BE2C (cell line): ENCODE results near the gene CPVL.

ENCODE experiments used
- DNase-seq: peaks from one replicate; pipeline ENCODE4 v3.0.0-alpha.2; 2020
- H3K27me3 ChIP-seq: fragments of 250-450 bp; sonication (Bioruptor Pico); 2 replicates; pipeline ENCODE4 v1.5.1; 2020; ENCODE audit warnings: mild to moderate bottlenecking
- H3K36me3 ChIP-seq: fragments of 250-450 bp; sonication (Bioruptor Pico); 2 replicates; pipeline ENCODE4 v1.5.1; 2020; ENCODE audit warnings: mild to moderate bottlenecking
- H3K4me1 ChIP-seq: fragments of 250-450 bp; sonication (Bioruptor Pico); 2 replicates; pipeline ENCODE4 v1.5.1; 2020
- H3K4me3 ChIP-seq: 2 replicates; pipeline ENCODE4 v1.5.1; 2011; ENCODE audit warnings: low read depth, low read length
- H3K9me3 ChIP-seq: fragments of 250-450 bp; sonication (Bioruptor Pico); 2 replicates; pipeline ENCODE4 v1.5.1; 2020
- CTCF ChIP-seq: IDR thresholded peaks from 2 replicates; pipeline ENCODE4 v1.5.1; 2012; ENCODE audit warnings: mild to moderate bottlenecking, low read depth, low read length

Gene CPVL

GRCh38 chr7:29039821-29040578 lies 106.3 kb downstream of the CPVL start:
- no peak for TF ChIP-seq CTCF
- Histone ChIP-seq H3K9me3 (no peaks in the 10 kb centered on the region), H3K27me3 (no peaks in the 10 kb centered on the region), H3K36me3 (no peaks in the 10 kb centered on the region), H3K4me1 (no peaks in the 10 kb centered on the region), H3K4me3 (no peak overlapping the region)
- DNase-seq = no peak

- Histone ChIP-seq H3K4me3 (no peak overlapping the region), H3K27me3 (no peaks in the 10 kb centered on the region), H3K4me1 (no peaks in the 10 kb centered on the region), H3K9me3 (no peaks in the 10 kb centered on the region), H3K36me3 (no peaks in the 10 kb centered on the region)
- DNase-seq = no peak
- TF ChIP-seq CTCF = no peak
These were observed 107.9 kb downstream of the CPVL start for GRCh38 chr7:29038463-29038862.

- no peaks in the 10 kb centered on the region for H3K9me3 ChIP-seq
- no peak overlapping the region for H3K4me3 ChIP-seq
- TF ChIP-seq CTCF = no peak
- no peaks in the 10 kb centered on the region; the same call in 1 of the 2 replicates for H3K27me3 ChIP-seq
- H3K36me3 ChIP-seq = no peaks in the 10 kb centered on the region
- no peaks in the 10 kb centered on the region for H3K4me1 ChIP-seq
- no peak for DNase-seq
These were observed 111.1 kb downstream of the CPVL start for GRCh38 chr7:29035044-29035740.

GRCh38 chr7:29033584-29033983 lies 112.8 kb downstream of the CPVL start:
- peaks cover 2% of the 10 kb centered on the region; the same call in 1 of the 2 replicates for H3K27me3 ChIP-seq
- no peak for DNase-seq
- H3K4me1 ChIP-seq = no peaks in the 10 kb centered on the region
- H3K9me3 ChIP-seq = no peaks in the 10 kb centered on the region
- H3K36me3 ChIP-seq = no peaks in the 10 kb centered on the region
- TF ChIP-seq CTCF = no peak
- no peak overlapping the region for H3K4me3 ChIP-seq

- Histone ChIP-seq H3K4me3 (no peak overlapping the region), H3K36me3 (no peaks in the 10 kb centered on the region), H3K27me3 (peaks cover 2% of the 10 kb centered on the region; the same call in 1 of the 2 replicates), H3K9me3 (no peaks in the 10 kb centered on the region), H3K4me1 (no peaks in the 10 kb centered on the region)
- no peak for TF ChIP-seq CTCF
- no peak for DNase-seq
These were observed 114.2 kb downstream of the CPVL start for GRCh38 chr7:29032146-29032545.

GRCh38 chr7:29030781-29031275 lies 115.5 kb downstream of the CPVL start:
- DNase-seq = no peak
- no peak overlapping the region for H3K4me3 ChIP-seq
- no peaks in the 10 kb centered on the region for H3K4me1 ChIP-seq
- H3K36me3 ChIP-seq = no peaks in the 10 kb centered on the region
- TF ChIP-seq CTCF = no peak
- H3K9me3 ChIP-seq = no peaks in the 10 kb centered on the region
- peaks cover 2% of the 10 kb centered on the region; the same call in 1 of the 2 replicates for H3K27me3 ChIP-seq
